Measurements from ENCODE around the gene FUNDC1. TPM values are rescaled to one million over a fixed set of nuclear protein-coding genes. Genes with fewer than 3 reads are reported as not detected.

FUNDC1 gene
- total and polyA plus RNA-seq, 10 donors = 9.5 to 16.1 (median 12.6) TPM

- DNase-seq = no peak
- TF ChIP-seq, protein P1, sequence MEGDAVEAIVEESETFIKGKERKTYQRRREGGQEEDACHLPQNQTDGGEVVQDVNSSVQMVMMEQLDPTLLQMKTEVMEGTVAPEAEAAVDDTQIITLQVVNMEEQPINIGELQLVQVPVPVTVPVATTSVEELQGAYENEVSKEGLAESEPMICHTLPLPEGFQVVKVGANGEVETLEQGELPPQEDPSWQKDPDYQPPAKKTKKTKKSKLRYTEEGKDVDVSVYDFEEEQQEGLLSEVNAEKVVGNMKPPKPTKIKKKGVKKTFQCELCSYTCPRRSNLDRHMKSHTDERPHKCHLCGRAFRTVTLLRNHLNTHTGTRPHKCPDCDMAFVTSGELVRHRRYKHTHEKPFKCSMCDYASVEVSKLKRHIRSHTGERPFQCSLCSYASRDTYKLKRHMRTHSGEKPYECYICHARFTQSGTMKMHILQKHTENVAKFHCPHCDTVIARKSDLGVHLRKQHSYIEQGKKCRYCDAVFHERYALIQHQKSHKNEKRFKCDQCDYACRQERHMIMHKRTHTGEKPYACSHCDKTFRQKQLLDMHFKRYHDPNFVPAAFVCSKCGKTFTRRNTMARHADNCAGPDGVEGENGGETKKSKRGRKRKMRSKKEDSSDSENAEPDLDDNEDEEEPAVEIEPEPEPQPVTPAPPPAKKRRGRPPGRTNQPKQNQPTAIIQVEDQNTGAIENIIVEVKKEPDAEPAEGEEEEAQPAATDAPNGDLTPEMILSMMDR (IDR thresholded peaks at IDR 0.05 in 8 of 11, conservative IDR thresholded peaks at IDR 0.05 in 3 of 11) = no peak
- TF ChIP-seq POLR2AphosphoS5 (IDR thresholded peaks at IDR 0.05) (no peak), POLR2A (IDR thresholded peaks at IDR 0.05) (no peak)
- H3K9me3 ChIP-seq = no peaks in the 10 kb centered on the region
- no peak overlapping the region for H3K27ac ChIP-seq
- peaks cover 0 to 5% (median 0%) of the 10 kb centered on the region in 7 donors for H3K27me3 ChIP-seq (replicated peaks in 1 of 7)
- intact Hi-C loops (cut with DNase I; ENCODE audit: low total_unique reads) = no loop called here
- no peak overlapping the region for H3K4me3 ChIP-seq
- H3K4me1 ChIP-seq = no peaks in the 10 kb centered on the region
- 63 to 100% (median 90%) methylated on average over 1 to 2 of the region's 2 CpGs for WGBS, 5 donors
- no peaks in the 10 kb centered on the region for H3K36me3 ChIP-seq
Measured at GRCh38 chrX:44480591-44480990, 62.1 kb downstream of the FUNDC1 start.

DNA sequence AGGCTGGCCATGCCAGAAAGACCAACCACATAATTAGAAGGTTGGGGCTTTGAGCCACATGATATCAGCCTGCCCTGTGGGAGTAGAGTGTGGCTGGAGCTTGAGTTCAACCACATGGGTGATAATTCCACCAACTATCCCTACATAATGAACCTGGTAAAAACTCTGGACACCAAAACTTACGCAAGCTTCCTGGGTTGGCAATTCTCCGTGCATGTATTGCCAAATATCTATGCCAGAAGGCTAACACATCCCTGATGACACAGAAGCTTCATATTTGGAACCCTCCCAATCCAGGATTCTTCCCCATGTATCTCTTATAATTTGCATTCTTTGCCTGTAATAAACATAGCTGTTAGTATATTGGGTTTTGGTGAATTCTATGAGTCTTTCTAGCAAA is 68.2 kb downstream of the FUNDC1 start:
- Histone ChIP-seq H3K36me3 (no peaks in the 10 kb centered on the region), H3K4me1 (no peaks in the 10 kb centered on the region), H3K27me3 (replicated peaks in 1 of 7) (no peaks in the 10 kb centered on the region), H3K27ac (no peak overlapping the region), H3K4me3 (no peak overlapping the region), H3K9me3 (no peaks in the 10 kb centered on the region)
- no peak for DNase-seq
- intact Hi-C loops (cut with DNase I; ENCODE audit: low total_unique reads) = no loop called here
- WGBS, 5 donors = 56 to 93% (median 69%) methylated on average over 2 of the region's 2 CpGs
- TF ChIP-seq POLR2A (IDR thresholded peaks at IDR 0.05) = no peak
- TF ChIP-seq, protein P1 (IDR thresholded peaks at IDR 0.05 in 8 of 11, conservative IDR thresholded peaks at IDR 0.05 in 3 of 11) = no peak

Other genes starting within 250 kb of the FUNDC1 start
- gene EFHC2, start 199.2 kb downstream of the FUNDC1 start, total RNA-seq = 1 to 10 TPM in 3 of 7 donors, under 1 TPM in 4; 0.43 to 1.4 (median 0.82) TPM
- gene EFHC2, start 199.2 kb downstream of the FUNDC1 start, polyA plus RNA-seq = under 1 TPM; 0.20 to 0.46 (median 0.22) TPM